ENCODE measurements around the gene HSD17B11.
A peak's percentile ranks its signal among the peaks of the same experiment; 100 is the strongest.
"Not testable (repeated sequence)": the region's sequence is repeated elsewhere in the genome, so short reads cannot be mapped to it uniquely, and the experiment has no call there.

The HSD17B11 gene

DNA sequence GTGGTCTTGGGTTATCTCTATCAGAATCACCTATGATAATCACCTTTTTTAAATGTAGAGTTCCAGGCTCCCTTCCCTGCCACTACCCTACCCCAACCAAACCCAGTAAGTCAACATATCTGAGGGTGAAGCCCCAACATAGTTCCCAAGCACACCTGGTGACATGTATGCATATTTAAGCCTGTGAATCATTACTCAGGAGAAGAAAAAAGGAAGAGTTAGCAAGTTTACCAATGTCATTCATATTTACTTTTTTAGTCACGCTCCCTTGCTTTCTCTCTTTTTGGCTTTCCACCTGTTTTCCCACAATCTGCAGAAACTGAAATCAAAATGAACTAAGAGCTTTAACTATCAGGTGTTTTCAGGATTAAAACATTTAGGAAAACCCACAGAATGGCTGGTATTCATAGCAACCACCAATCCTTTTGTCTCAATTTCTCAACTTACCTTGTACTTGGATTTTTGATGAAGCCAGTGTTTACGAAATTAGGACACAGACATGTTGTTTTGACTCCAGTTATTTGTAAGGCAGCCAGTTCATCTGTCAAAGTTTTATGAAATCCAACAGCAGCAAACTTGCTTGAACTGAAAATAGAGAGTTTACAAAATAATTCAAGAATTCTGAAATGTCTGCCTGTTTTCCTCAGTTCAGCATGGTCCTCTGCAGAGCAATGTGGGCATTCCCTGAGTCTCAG lies 34.0 kb downstream of the HSD17B11 start:
- no peak for DNase-seq (ENCODE audit: low read depth)

DNA sequence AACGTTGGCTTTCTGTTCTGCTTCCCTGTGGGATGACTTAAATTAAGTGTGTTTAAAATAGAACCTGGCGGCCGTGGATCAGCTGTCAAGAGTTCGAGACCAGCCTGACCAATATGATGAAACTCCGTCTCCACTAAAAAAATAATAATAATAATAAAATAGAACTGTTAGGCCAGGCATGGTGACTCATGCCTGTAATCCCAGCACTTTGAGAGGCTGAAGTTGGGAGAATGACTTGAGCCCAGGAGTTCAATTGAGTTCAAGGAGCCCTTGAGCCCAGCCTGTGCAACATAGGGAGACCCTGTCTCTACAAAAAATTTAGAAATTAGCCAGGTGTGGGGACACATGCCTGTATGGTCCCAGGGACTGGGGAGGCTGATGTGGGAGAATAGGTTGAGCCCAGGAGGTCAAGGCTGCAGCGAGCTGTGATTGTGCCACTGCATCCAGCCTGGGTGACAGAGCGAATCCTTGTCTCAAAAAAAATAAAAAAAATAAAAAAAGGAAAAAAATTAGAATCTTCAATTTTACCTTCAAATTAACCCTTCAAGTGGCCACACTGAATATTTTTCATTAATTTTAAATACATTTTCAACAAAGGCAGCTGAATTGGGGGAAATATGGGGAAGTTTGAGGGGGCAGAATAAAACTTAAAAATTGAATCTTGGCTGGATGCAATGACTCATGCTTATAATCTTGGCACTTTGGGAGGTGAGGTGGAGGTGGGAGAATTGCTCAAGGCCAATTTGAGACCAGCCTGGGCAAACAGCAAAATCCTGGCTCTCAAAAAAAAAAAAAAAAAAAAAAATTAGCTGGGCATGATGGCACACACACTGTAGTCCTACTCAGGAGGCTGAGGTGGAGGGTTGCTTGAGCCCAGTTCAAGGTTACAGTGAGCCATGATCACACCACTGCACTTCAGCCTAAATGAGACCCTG lies 36.6 kb downstream of the HSD17B11 start:
- DNase-seq (ENCODE audit: low read depth) = no peak

DNA sequence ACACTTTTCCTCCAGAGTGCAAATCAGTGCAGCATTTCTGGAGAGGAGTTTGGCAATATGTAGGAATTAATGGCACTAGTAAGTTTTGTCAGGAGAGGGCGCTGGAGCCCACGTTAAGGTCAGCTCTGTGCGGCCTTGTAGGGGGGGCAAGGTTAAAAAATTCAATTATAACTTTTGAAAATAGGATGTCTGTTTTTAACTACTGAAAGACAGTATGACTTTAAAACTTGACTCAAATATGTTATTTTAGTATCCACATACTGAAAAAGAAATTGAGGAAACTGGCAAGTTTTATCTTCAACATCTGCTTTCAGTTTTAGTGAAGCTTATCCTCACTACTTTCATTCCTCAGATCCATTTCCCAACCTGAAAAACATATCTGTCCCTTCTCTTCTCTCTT lies 37.4 kb downstream of the HSD17B11 start:
- DNase-seq (ENCODE audit: low read depth) = peak; percentile 15

GRCh38 chr4:87345139-87345538 lies 45.8 kb downstream of the HSD17B11 start:
- DNase-seq (ENCODE audit: low read depth) = no peak

- DNase-seq (ENCODE audit: low read depth) = no peak
Observed at GRCh38 chr4:87342872-87343271, 48.1 kb downstream of the HSD17B11 start.

DNA sequence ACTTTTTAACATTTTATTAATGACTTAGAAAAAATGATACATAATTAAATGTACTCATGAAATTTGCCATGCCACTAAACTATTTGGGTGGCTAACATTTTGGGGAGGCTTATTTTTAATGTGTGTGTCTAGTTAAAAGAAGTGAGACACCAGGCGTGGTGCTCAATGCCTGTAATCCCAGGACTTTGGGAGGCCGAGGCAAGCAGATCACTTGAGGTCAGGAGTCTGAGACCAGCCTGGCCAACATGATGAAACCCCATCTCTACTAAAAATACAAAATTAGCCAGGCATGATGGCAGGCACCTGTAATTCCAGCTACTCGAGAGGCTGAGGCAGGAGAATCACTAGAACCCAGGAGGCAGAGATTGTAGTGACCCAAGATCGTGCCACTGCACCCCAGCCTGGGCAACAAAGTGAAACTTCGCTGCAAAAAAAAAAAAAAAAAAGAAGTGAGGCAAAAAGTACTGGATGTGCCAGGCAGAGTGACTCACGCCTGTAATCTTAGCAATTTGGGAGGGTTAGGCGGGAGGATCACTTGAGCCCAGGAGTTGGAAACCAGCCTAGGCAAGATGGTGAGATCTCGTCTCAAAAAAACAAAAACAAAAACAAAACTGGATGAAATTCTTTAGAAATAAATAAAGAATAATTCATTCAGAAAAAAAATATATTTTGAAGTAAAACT lies 48.9 kb downstream of the HSD17B11 start:
- peak; percentile 13 for DNase-seq (ENCODE audit: low read depth)

DNA sequence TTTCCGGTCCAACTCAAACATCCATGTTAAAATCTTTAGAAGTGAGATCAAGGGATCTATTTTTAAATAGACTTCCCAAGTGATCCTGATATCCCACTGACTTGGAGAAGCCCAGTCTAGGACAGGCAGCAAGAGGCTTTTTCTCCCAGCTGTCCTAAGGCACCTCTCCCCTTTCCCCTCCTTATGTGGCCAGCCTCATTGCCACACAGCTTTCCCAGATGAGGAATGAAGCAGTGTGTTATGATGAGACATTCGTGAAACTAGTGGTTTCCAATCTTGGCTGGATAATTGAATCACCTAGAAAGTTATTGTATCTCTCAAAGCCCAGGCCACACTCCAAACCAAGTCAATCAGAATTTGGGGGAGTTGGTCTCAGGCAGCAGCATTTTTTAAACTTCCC lies 51.5 kb downstream of the HSD17B11 start:
- no peak for DNase-seq (ENCODE audit: low read depth)

- no peak for DNase-seq (ENCODE audit: low read depth)
Observed at GRCh38 chr4:87337361-87337760, 53.6 kb downstream of the HSD17B11 start.

DNA sequence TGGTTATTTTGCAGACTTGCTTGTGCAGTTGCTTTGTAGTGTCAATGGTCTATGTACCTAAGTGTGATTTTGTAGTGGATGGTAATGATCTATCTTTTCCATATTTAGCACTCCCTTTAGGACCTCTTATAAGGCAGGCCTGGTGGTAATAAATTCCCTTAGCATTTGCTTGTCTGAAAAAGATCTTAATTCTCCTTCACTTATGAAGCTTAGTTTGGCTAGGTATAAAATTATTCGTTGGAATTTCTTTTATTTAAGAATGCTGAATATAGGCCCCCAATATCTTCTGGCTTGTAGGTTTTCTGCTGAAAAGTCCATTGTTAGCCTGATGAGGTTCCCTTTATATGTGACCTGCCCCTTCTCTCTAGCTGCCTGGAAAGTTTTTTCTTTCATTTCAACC lies 57.7 kb downstream of the HSD17B11 start:
- DNase-seq (ENCODE audit: low read depth) = no peak

DNA sequence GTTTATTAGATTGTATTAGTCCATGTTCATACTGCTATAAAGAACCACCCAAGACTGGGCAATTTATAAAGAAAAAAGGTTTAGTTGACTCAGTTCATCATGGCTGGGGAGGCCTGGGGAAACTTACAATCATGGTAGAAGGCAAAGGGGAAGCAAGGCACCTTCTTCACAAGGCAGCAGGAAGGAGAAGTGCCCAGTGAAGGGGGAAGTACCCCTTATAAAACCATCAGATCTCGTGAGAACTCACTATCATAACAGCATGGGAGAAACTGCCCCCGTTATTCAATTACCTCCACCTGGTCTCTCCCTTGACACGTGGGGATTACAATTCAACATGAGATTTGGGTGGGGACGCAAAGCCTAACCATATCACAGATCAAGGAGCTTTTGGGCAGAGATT lies 60.2 kb downstream of the HSD17B11 start:
- DNase-seq (ENCODE audit: low read depth) = no peak

DNA sequence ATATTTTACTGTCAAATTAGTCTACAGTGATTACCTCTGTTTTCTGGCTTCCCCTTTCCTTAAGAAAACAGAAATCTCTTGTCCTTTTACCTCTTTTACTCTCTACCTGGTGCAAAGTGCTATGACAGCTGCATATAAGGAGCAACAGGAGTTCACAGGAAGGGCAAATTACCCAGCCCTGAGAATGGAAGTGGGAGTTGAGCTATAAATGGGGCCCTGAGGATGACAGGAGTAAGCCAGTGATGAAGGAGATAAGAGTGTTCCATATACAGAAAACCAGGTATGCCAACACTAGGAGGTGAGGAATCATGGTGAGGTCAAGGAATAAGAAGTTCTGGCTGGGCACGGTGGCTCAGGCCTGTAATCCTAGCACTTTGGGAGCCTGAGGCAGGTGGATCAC lies 63.9 kb downstream of the HSD17B11 start:
- DNase-seq (ENCODE audit: low read depth) = no peak

DNA sequence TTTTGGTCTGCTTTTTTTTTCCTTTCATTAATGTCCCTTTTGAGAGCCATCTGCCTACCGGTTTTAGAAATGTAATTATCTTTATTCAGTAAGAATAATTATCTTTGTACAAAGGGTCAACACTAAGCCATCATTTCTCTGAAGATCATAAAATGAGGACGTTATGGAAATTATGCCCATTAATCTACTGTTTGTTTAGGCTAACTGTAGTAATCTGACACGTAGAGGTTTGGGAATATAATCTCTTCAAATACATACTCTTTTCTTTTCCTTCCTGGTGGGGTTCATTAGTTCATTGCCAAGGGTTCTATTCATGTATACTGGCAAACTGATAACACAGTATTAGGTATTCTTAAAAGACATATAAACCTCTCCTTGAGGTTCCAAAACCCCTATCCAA lies 64.5 kb downstream of the HSD17B11 start:
- DNase-seq (ENCODE audit: low read depth) = no peak

GRCh38 chr4:87322754-87323153 lies 68.2 kb downstream of the HSD17B11 start, which contains the start of gene HSD17B13:
TSS of gene HSD17B13 (minus strand) at chr4:87322882. CDS start at chr4:87322841, 41 bp downstream.
- no peak for DNase-seq (ENCODE audit: low read depth)

GRCh38 chr4:87321888-87322287 lies 69.1 kb downstream of the HSD17B11 start:
- no peak for DNase-seq (ENCODE audit: low read depth)

GRCh38 chr4:87317527-87317926 lies 73.5 kb downstream of the HSD17B11 start:
- DNase-seq (ENCODE audit: low read depth) = no peak

DNA sequence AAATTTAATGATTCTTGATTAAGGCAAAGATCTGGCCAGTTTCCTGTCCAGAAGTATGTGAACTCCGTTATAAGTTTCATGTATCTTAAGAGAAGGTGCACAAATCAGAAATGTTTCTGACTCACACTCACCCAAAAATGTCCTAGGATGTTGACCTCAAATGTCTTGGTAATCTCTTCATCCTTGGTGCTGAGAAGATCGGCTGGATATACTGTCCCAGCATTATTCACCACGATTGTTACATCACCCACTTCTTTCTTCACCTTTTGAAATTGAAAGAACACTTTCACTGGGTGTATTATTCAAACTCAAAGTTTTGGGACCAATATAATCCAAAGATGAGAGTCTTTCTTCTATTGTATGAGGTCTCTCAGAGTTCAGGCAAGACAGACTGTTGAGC lies 74.0 kb downstream of the HSD17B11 start:
- no peak for DNase-seq (ENCODE audit: low read depth)

DNA sequence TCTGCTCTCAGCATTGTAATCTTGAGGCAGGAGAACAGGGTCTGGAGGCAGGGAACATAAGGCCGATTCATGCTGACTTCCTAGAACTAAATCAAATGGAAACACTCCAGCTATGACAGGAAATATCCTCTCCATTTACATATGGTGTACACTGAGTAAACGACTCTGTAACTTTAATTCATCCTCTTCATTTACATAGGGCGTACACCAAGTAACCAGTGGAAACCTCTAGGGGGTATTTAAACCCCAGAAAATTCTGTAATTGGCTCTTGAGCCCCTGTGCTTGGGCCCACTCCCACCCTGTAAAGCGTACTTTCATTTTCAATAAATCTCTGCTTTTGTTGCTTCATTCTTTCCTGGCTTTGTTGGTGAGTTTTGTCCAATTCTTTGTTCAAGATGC lies 76.0 kb downstream of the HSD17B11 start:
- not testable (repeated sequence) for DNase-seq (ENCODE audit: low read depth)

- DNase-seq (ENCODE audit: low read depth) = no peak
Observed at GRCh38 chr4:87313756-87314155, 77.2 kb downstream of the HSD17B11 start.

DNA sequence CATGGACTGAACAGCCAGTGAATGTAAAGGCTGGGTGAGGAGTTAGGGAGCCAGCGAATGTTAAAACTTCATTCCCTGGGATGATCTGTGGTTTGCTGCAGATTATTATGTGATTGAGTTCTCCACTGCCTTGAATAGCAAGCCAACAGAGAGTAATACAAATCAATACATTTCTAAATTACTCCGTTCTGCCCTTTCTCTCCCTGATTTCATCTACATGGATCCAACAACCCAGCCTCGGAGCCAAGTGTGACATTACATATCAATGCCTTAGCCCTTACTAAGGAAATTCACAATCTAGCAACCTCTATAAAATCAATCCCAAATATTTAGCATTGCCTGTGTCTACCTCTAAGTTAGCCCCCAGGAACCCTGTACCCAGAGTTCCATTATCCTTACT lies 79.3 kb downstream of the HSD17B11 start:
- DNase-seq (ENCODE audit: low read depth) = no peak

DNA sequence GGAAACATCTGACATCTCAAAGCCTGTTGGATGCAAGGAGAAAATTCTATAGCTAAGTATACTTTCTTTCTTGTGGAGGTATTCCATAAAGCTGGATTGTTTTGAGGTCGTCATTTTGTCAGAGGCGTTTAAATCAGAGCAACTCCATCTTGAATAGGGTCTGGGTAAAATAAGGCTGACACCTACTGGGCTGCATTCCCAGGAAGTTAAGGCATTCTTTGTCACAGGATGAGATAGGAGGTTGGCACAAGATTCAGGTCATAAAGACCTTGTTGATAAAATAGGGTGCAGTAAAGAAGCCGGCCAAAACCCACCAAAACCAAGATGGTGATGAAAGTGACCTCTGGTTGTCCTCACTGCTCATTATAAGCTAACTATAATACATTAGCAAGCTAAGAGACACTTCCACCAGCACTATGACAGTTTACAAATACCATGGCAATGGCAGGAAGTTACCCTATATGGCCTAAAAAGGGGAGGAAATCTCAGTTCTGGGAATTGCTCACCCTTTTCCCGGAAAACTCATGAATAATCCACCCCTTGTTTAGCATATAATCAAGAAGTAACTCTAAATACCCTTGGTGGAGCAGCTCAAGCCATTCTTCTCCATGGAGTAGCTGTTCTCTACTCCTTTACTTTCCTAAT lies 80.2 kb downstream of the HSD17B11 start:
- DNase-seq (ENCODE audit: low read depth) = no peak

DNA sequence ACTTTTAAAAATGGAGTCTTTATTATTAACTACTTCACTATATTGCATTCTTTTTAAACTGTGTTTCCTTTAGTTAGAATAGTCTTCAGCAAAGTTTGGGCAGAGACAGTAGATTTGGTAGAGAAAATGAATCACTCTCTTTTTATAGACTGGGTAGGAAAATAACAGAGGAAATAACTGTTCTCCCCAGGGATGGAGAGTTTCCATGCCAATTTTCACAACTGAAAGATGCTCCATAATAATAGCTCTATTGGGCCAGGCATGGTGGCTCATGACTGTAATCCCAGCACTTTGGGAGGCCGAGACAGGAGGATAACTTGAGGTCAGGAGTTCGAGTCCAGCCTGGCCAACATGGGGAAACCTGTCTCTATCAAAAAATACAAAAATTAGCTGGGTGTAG lies 81.4 kb downstream of the HSD17B11 start:
- DNase-seq (ENCODE audit: low read depth) = peak; percentile 14

- DNase-seq (ENCODE audit: low read depth) = no peak
Observed at GRCh38 chr4:87306056-87306455, 84.9 kb downstream of the HSD17B11 start.
